ENCODE data around the gene SLC39A11.

DNA sequence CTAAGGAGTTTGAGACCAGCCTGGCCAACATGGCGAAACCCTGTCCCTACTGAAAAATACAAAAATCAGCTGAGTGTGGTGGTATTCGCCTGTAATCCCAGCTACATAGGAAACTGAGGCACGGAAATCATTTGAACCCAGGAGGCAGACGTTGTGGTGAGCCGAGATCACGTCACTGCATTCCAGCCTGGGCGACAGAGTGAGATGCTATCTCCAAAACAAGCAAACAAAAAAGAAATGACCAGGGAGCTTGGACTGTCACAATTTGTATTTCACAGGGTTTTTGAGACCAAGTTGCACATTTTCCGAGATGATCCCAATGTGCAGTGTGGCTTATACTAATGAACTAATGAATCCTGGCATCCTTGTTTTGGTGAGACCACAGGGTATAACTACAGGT, 156.5 kb downstream of the SLC39A11 start:
- TF ChIP-seq EZH2 (IDR thresholded peaks at IDR 0.05; ENCODE audit: low read depth) = no peak
- TF ChIP-seq, protein P1, sequence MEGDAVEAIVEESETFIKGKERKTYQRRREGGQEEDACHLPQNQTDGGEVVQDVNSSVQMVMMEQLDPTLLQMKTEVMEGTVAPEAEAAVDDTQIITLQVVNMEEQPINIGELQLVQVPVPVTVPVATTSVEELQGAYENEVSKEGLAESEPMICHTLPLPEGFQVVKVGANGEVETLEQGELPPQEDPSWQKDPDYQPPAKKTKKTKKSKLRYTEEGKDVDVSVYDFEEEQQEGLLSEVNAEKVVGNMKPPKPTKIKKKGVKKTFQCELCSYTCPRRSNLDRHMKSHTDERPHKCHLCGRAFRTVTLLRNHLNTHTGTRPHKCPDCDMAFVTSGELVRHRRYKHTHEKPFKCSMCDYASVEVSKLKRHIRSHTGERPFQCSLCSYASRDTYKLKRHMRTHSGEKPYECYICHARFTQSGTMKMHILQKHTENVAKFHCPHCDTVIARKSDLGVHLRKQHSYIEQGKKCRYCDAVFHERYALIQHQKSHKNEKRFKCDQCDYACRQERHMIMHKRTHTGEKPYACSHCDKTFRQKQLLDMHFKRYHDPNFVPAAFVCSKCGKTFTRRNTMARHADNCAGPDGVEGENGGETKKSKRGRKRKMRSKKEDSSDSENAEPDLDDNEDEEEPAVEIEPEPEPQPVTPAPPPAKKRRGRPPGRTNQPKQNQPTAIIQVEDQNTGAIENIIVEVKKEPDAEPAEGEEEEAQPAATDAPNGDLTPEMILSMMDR (conservative IDR thresholded peaks at IDR 0.05) = no peak

Data from PC-9 (cell line).